HL-60 (cell line): ENCODE measurements around the gene KIAA0930.
"Not testable (repeated sequence)": the region's sequence is repeated elsewhere in the genome, so short reads cannot be mapped to it uniquely, and the experiment has no call there.

Experiments used
- DNase-seq, 2 experiments: peaks; one replicate each; pipeline ENCODE4 v3.0.0-alpha.2; 2010 to 2020; ENCODE audit warnings: low read depth in 1 of 2, low spot score in 1 of 2
- H3K27ac ChIP-seq: fragments of 250-450 bp; sonication (Bioruptor Pico); replicated peaks from 2 replicates; pipeline ENCODE4 v1.5.1; 2020; ENCODE audit warnings: mild to moderate bottlenecking, moderate library complexity
- H3K27me3 ChIP-seq: fragments of 250-450 bp; sonication (Bioruptor Pico); 2 replicates; pipeline ENCODE4 v1.5.1; 2021; ENCODE audit warnings: mild to moderate bottlenecking, moderate library complexity; ENCODE audit not compliant: insufficient read depth, poor library complexity, severe bottlenecking
- H3K4me3 ChIP-seq: replicated peaks from 2 replicates; pipeline ENCODE4 v1.5.1; 2011; ENCODE audit warnings: mild to moderate bottlenecking, control low read depth, low read length; ENCODE audit not compliant: insufficient read depth
- CTCF ChIP-seq: IDR thresholded peaks from one replicate; pipeline ENCODE4 v1.5.1; 2011; ENCODE audit warnings: low read length, control low read depth, inconsistent platforms; ENCODE audit not compliant: insufficient read depth
- GABPA ChIP-seq: IDR thresholded peaks from 2 replicates; pipeline ENCODE4 v1.6.1; 2012; ENCODE audit warnings: low read depth
- POLR2AphosphoS5 ChIP-seq: IDR thresholded peaks from 2 replicates; pipeline ENCODE4 v1.6.1; 2012; ENCODE audit warnings: low read depth
- REST ChIP-seq: IDR thresholded peaks from 2 replicates; pipeline ENCODE4 v1.6.1; 2012; ENCODE audit warnings: low read depth; ENCODE audit not compliant: insufficient replicate concordance
- SPI1 ChIP-seq: IDR thresholded peaks from 2 replicates; pipeline ENCODE4 v1.6.1; 2012; ENCODE audit warnings: low read depth, mild to moderate bottlenecking, borderline replicate concordance

KIAA0930 gene

DNA sequence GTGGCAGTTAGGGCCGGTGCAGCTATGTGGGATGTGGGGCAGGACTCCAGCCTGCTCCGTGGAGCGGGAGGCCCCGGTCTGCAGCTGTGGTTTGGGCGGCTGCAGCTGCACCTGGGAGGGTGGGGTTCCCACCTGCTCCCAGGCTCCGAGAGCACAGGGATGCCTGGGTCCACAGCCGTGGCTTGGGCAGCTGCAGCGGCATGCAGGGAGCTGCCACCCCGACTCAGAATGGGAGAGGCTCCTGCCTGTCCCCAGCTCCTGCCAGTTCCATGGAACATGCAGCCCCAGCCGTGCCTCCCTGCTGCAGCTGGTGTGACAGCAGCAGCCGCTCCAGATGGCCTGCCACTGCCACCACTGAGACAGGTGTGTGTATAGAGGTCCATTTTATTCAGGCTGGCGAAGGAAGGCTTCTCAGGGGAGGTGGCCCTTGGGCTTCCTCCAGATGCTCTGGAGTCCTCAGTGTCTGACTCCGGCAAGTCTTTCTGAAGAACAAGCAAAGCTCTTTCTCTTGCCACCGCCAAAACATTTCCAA is 22.3 kb upstream of the KIAA0930 start:
- H3K27me3 ChIP-seq = no peaks in the 10 kb centered on the region
- no peak for DNase-seq
- no peak for TF ChIP-seq GABPA
- TF ChIP-seq REST = no peak
- TF ChIP-seq CTCF = no peak
- TF ChIP-seq POLR2AphosphoS5 = no peak; the same call in 1 of the 2 replicates
- TF ChIP-seq SPI1 = no peak
- H3K4me3 ChIP-seq = 0 out of 2 replicates have a peak overlapping the region, but pooled peaks have one; percentile 1
- peak overlapping the region; percentile 58; the same call in 1 of the 2 replicates for H3K27ac ChIP-seq

DNA sequence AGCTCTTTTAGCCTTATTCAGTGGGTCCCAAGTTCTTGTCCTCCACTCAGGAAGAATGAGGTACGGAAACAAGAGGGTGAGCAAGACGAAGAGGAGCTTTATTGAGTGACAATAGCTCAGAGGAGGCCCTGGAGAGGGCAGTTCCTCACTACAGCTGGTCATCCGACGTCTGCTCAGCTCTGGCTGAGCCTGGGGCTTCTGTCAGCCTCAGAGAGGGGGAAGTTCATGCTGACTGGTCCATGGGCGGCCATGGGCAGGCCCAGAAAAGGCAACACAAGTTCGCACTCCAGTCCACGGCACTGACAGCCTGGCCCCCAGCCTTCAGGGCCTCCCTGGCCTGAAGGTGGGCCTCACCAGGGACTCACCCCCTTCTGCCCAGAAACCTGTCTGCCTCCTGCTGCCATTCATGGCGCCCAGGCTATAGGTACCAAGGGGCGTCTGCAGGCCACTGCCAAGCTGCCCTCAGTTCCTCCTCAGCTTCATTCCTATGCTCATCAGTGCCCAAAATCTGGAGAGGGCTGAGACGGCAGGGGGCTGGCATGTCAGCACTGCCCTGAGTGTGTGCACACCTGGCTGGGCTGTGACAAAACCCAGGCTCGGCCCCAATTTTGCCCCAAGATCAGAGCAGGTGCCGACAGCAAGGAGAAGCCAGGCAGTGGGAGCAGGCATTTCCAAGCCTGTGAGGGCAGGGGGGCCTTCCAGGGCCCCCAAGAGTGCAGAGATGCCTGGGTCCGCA is 21.7 kb upstream of the KIAA0930 start:
- peak; percentile 45; the same call in 1 of the 2 replicates for TF ChIP-seq SPI1
- TF ChIP-seq CTCF = no peak
- Histone ChIP-seq H3K27ac (peak overlapping the region; percentile 58), H3K4me3 (no peak overlapping the region), H3K27me3 (no peaks in the 10 kb centered on the region)
- DNase-seq = peak in 1 of 2 experiments; percentile 76

DNA sequence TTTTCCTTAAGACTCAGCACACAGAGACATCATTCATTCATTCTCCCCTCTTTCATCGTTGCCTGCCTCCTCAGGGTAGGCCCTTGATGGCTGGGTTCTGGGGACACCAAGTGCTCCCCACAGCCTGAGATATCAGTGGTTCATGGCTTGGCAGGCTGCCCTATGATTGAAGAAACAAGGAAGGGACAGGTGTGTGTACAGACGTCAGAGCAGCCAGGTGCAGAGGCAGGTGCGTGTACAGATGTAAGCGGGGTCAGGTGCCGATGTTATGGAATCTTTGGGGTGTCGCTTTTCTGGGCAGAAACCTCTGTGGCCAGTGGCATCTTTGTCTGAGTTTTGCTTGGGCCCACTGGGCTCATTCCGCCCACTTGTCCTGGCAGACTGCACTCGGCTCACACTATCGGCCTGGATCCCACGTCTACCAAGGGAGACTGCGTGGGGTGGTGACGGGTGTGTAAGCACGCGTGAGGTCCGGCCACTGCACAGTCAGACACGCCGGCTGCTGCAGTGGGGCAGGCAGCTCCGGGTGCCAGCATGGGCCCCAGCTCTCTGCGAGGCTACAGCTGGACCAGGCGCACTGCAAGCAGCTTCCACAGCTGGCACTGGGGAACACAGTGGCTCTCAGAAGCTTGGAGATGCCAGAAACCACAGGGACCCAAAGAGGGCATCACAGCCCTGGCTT is 20.9 kb upstream of the KIAA0930 start:
- H3K4me3 ChIP-seq = no peak overlapping the region
- H3K27ac ChIP-seq = peak overlapping the region; percentile 58
- H3K27me3 ChIP-seq = no peaks in the 10 kb centered on the region
- no peak for DNase-seq
- TF ChIP-seq POLR2AphosphoS5 (no peak), REST (no peak), GABPA (no peak)

DNA sequence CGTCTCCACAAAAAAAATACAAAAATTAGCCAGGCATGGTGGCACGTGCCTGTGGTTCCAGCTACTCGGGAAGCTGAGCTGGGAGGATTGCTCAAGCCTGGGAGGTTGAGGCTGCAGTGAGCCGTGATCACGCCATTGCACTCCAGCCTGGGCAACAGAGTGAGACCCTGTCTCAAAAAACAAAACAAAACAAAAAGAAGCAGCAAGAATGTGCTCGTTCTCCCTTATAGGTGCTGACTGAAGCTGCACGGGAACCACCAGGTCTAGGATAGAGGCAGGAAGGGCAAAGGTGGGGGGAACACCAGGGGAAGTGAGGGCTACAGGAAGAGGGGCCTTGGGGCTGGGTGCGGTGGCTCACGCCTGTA is 19.7 kb upstream of the KIAA0930 start:
- not testable (repeated sequence) for H3K27me3 ChIP-seq, H3K27ac ChIP-seq, H3K4me3 ChIP-seq, DNase-seq
